AG09309 (cell line): ENCODE measurements around the gene CORO7.

Source experiments
- DNase-seq: peaks from one replicate; pipeline ENCODE4 v3.0.0-alpha.2; 2010; ENCODE audit warnings: low read depth
- H3K4me3 ChIP-seq: 2 replicates; pipeline ENCODE4 v1.5.1; 2011; ENCODE audit warnings: mild to moderate bottlenecking, low read depth, low read length, moderate library complexity; ENCODE audit not compliant: control insufficient read depth
- TF ChIP-seq, protein P1 (sequence below): IDR thresholded peaks from 2 replicates; pipeline ENCODE4 v1.5.1; 2011; ENCODE audit warnings: mild to moderate bottlenecking, low read depth, low read length, inconsistent platforms; ENCODE audit not compliant: insufficient read depth, control insufficient read depth; ENCODE audit errors: missing control alignments

Gene CORO7

DNA sequence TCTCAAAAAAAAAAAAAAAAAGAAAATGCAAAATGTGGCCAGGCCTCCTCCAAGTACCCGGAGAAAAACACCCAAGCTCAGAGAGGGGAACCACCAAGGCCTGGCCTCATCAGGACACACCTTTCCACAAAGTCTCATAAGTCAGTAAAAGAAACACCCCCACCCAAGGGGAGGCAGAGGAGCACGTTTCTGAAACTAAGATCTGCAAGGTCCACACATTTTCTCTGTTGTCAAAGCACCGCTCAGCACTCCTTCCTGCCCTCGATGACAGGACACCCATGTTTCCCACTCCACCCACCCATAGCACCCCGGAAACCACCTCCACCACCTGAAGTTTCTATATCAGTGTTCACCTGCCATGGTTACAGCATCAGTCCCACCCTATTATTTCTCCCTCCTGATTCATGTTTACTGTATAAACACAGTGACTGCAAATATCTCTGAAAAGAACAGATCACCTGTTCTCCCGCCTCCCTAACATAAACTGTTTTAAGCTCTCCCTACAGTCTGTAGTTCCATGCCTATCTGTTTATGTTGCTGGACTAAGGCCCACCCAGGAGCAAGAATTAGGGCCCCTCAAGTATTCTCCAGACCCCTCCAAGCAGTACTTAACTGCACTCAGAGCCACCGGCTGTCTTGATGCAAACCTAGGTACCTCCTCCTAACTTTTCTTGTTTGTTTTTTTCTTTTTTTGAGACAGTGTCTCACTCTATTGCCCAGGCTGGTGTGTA, 2.0 kb downstream of the CORO7 start:
- H3K4me3 ChIP-seq = no peak overlapping the region
- DNase-seq = no peak
- TF ChIP-seq, protein P1, sequence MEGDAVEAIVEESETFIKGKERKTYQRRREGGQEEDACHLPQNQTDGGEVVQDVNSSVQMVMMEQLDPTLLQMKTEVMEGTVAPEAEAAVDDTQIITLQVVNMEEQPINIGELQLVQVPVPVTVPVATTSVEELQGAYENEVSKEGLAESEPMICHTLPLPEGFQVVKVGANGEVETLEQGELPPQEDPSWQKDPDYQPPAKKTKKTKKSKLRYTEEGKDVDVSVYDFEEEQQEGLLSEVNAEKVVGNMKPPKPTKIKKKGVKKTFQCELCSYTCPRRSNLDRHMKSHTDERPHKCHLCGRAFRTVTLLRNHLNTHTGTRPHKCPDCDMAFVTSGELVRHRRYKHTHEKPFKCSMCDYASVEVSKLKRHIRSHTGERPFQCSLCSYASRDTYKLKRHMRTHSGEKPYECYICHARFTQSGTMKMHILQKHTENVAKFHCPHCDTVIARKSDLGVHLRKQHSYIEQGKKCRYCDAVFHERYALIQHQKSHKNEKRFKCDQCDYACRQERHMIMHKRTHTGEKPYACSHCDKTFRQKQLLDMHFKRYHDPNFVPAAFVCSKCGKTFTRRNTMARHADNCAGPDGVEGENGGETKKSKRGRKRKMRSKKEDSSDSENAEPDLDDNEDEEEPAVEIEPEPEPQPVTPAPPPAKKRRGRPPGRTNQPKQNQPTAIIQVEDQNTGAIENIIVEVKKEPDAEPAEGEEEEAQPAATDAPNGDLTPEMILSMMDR = no peak

DNA sequence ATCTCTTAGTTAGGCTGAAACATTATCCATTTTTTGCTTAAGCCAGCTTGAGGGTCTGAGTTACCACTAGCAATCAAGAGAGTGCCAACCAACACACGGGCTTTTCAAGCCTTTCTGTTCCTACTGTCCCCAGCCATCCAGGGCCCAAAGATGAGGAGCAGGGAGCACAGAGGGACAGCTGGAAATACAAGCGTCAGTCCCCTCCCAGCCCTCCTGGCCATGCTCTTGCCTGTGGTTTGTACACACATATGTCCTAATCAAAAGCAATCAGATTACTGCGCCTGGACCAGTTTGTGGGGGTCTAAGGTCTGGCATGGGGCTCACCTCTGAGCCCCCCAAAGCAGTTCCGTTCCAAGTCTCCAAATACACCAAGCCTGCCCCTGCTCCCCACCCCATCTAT, 3.5 kb downstream of the CORO7 start:
- no peak for DNase-seq
- TF ChIP-seq, protein P1 = no peak
- no peak overlapping the region for H3K4me3 ChIP-seq

- DNase-seq = no peak
- H3K4me3 ChIP-seq = no peak overlapping the region
- TF ChIP-seq, protein P1 = no peak
Observed at GRCh38 chr16:4412159-4412558, 4.2 kb downstream of the CORO7 start.

- DNase-seq = no peak
- TF ChIP-seq, protein P1 = no peak
- H3K4me3 ChIP-seq = no peak overlapping the region
Observed at GRCh38 chr16:4411684-4412083, 4.7 kb downstream of the CORO7 start.

GRCh38 chr16:4410335-4411075, 5.9 kb downstream of the CORO7 start:
- no peak for DNase-seq
- TF ChIP-seq, protein P1 = no peak
- no peak overlapping the region for H3K4me3 ChIP-seq

- TF ChIP-seq, protein P1 = no peak
- H3K4me3 ChIP-seq = no peak overlapping the region
- no peak for DNase-seq
Observed at GRCh38 chr16:4409081-4409932, 7.1 kb downstream of the CORO7 start.
